GM21786 (cell line): ENCODE measurements around the gene BAAT.
"Not testable (repeated sequence)": the region's sequence is repeated elsewhere in the genome, so short reads cannot be mapped to it uniquely, and the experiment has no call there.

Experiments
- ATAC-seq: cut with Tn5 transposase; IDR thresholded peaks from one replicate; pipeline ENCODE4 v1.9.1; 2021; ENCODE audit not compliant: unreplicated experiment

BAAT gene

DNA sequence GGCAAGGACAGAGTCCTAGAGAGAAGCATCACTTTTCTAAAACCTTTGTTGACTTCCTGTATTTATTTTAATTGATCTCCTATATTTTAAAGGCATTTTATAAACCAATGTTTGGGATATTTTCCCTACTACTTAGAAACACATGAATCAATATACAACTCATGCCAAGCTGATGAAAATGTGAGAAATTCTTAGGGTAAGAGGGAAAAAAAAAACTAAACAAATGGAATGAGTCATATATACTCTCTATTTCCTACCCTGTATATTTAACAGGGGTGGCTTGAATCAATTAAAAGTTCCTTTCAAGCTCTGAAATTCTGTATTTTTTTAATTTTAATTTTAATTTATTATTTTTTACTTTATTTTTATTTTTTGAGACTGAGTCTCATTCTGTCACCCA lies 19.6 kb downstream of the BAAT start:
- no peak for ATAC-seq

- ATAC-seq: no peak
Observed at GRCh38 chr9:101362450-101362849, 22.4 kb downstream of the BAAT start.

DNA sequence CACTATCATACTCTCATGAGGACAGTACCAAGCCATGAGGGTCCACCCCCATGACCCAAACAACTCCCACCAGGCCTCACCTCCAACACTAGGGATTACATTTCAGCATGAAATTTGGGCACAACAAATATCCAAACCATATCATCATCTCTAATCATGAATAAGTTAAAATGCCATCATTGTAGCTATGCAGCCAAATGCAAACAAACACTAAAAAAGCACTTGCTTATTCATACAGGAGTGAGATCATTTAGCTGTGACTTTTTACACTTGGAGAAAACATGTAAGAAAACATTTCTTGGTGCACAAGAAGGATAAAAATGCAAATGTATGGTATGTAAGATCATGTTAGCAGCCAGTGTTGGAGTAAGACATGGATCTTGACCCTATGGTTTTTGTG lies 24.2 kb downstream of the BAAT start:
- ATAC-seq: no peak

DNA sequence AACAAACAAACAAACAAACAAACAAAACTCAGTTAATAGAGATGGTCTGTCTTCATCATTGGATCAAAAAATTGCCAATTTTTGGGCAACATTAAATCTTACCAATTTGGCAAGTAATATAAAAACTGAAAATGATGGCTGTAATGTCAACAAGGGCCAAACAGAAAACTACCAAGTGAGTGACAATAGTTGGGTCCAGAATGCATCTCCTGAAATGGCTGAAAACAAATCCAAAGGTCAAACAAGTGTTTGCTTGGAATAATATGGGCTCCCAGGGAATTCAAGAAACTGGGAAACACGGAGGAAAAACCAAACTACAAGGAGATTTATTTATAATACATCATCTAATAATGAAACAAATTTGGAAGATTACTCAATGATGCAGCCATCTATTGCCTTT lies 25.1 kb downstream of the BAAT start:
- no peak for ATAC-seq

DNA sequence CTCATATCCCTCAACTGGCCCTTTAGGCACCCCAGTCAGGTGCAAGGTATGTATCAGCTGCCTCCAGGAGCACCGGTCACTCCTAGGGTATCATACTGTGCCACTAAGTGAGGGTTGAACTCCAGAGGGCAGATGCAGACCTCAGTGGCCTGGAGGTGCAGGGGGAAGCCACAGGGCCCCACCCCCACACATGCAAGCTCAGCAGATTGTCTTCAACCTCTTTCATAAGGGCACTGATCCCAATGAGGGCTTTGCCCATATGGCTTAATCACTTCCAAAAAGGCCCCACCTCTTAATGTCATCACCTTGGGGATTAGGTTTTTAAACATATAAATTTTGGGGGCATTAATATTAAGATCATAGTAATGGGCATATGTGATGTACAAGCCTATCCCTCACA lies 28.2 kb downstream of the BAAT start:
- no peak for ATAC-seq

- ATAC-seq: no peak
Observed at GRCh38 chr9:101354765-101355708, 29.8 kb downstream of the BAAT start.

GRCh38 chr9:101354143-101354764 lies 30.6 kb downstream of the BAAT start:
- ATAC-seq: no peak

DNA sequence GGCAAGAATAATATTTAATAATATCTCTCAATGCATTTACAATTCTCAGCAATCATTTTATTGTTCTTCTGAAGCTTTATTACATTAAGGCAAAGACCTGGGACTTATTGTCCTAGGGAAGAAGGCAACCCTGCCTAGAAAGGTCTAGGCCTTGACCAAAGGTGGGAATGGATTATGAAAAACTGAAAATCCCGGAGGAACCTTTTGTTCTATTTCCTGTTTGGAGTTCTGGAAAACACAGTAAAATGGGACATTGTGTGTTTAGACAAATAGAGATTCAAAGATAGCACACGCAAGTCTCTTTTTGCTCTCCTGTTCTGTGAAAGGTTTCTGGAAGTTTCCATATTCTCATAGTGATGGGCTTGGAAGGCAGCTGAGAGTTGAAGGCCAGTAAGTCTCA lies 31.1 kb downstream of the BAAT start:
- no peak for ATAC-seq

GRCh38 chr9:101352892-101353463 lies 31.8 kb downstream of the BAAT start:
- ATAC-seq: no peak

GRCh38 chr9:101350285-101350684 lies 34.5 kb downstream of the BAAT start:
- no peak for ATAC-seq

DNA sequence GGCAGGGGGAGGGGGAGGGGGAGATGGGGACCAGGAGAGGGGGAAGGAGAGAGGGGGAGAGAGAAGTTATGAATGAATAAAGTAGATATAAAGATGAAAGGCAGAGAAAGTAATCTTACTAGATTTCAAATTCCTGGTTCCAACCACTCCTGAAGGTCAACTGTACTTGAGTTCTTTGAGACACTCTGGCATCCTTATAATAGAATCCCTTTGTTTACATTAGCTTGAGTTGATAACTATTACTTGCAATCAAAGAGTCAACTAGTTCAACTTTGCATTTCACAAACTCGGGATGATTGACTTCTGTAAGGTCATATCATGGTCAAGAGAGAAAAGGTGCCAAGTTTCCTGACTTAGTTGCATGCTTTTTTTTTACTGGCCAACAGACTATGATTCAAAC lies 42.2 kb downstream of the BAAT start:
- ATAC-seq: no peak

DNA sequence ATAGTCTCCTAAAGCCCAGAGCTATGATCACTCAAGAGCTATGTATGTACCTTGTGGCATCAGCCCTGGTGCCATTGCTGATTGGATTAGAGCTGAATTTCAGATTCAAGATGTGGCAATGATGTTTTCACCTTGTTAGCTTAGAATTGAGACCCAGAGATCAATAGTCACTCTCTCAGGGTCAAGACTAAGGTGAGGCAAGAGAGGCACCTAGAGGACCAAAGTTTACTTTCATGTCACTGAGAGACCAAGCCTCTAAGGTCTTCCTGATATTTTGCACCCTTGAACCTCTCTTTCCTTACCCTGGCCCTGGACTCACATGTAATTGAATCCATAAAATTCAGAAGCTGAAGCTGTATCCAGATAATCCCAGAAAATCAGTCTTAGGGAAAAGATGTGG lies 42.8 kb downstream of the BAAT start:
- ATAC-seq: no peak

DNA sequence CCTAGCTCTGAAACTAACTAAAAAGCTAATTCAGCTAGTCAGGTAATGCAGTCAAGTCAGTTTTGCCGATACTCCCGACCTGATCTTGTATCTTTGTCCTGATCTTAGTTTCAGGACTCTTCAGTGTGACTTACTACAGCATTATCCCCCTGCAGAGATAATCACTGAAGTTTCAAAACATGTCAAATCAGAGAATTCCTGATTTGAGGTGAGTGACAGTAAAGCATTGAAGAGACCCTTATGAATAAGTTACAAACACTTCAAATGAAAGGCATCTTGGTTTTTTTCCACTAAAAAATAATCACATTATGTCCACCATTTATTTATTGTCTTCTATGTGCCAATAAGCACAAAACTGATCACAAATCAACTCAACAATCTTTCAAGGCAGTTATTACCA lies 47.6 kb downstream of the BAAT start:
- no peak for ATAC-seq

DNA sequence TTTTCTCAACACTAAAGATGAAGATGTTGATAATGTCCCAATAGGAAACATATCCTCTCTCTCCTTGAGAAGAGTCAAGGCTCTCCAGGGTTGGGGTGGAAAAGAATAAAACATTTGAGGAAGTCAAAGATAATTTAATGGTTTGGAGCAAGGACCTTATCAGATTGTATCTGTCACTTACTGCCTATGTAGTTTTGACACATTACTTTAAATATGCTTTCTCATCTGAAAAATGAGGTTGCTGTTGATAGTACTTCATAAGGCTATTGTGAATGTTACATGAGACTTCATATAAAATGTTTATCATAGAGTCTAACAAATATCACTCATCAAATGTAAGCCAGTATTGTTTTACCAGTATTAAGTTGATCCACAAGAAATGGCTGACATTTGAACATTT lies 48.7 kb downstream of the BAAT start:
- ATAC-seq: no peak

DNA sequence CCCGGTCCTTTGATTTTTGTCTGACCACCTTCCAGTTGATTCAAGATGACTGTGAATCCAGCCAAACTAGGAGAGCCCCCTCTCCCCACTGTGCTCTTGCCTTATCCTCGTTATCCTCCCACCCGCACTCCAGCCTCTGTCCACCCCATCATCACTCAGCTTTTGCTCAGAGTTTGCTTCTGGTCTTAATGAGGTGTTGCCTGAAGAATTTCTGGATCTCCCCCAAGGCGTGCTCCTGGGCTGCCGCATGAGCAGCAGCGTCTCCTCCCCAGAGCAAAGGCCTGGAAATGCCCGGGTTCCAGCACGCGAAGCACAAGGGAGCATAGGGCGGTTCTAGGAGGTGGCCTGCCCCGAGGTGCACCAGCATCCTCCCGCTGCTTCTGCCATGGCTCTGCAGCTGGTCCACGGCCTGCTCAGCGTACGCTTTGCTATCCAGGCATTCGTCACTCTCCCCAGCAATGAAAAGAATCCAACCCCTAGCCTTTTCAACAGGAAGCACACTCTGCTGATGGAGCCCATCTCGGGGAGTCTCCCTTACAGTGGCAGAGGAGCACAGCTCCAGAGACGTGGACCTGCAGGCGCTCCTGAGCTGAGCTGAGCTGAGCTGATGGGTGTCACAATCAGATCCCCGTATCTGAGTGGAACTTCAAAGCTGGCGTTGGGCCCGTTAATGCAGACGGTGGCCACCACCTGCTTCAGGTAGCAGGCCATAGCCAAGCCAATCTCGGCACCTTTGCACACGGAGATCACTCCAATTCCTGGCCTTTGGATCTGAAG lies 50.7 kb downstream of the BAAT start:
- ATAC-seq: no peak

DNA sequence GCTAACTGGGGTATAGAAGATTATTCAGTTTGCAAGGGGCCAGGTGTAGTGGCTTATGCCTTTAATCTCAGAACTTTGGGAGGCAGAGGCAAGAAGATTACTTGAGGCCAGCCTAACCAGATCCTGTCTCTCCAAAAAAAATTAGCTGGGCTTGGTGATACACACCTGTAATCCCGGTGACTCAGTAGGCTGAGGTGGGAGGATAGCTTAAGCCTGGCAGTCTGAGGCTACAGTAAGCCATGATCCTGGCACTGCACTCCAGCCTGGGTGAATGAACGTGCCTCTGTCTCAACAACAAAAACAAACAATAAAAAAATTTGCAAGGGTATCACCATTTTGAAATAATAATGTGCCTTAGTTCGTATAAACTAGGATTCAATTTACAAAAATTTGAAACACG lies 51.3 kb downstream of the BAAT start:
- ATAC-seq: no peak

GRCh38 chr9:101332362-101332761 lies 52.4 kb downstream of the BAAT start:
- ATAC-seq: no peak

DNA sequence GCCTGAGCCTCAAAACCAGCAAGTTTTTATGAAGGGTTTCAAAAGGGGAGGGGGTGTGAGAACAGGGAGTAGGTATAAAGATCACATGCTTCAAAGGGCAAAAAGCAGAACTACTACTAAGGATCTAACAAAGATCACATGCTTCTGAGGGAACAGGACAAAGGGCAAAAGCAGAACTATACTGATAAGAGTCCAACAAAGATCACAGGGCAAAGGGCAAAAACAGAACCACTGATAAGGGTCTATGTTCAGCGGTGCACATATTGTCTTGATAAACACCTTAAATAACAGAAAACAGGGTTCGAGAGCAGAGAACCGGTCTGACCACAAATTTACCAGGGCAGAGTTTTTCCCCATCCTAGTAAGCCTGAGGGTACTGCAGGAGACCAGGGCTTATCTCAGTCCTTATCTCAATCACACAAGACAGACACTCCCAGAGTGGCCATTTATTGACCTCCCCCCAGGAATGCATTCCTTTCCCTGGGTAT lies 57.3 kb downstream of the BAAT start:
- ATAC-seq: not testable (repeated sequence)

DNA sequence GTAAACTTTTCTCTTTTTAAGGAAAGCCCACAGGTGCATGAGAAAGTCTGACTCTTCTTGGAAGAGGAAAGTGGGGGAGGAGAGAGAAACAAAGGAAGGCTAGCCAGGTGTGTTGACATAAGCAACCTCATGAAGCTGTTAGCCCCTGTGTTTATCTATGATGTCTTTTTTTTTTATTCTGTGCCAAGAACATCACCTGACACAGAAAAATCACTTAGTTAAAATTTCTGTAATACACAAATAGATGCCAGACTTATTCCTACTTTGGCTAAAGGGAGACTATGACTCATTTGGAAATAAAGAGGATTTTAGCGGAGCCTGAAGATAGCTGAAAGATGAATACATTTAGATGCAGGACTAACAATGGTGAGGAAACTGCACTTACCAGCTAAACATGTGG lies 58.3 kb downstream of the BAAT start:
- no peak for ATAC-seq

- ATAC-seq: no peak
Observed at GRCh38 chr9:101326035-101326434, 58.8 kb downstream of the BAAT start.

GRCh38 chr9:101325053-101325452 lies 59.8 kb downstream of the BAAT start:
- ATAC-seq: no peak
